Iris pigment epithelial cell (primary cell): Measurements from ENCODE around the gene DNAL1.

Source experiments
- DNase-seq: peaks from one replicate; pipeline ENCODE4 v3.0.0-alpha.2; 2011; ENCODE audit warnings: low read depth

DNAL1 gene

DNA sequence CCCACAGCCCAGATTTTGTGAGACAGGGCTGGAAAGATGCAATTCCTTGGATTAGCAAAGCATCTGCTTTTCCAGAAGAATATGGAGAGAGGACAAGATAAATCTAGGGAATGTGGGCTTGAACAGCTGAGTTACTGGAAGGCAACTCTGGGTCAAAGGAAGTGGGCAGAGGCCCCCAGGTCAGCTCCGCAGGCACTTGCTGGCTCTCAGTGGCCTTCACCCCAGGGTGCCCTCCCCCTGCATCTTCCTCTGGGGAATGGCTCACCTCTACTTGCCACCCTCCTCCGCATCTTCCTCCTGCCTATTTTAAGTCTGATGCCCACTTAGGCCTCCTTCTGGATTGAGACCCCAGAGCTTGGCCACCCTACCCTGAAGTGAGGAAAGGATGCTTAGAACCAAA is 79.9 kb downstream of the DNAL1 start:
- no peak for DNase-seq

DNA sequence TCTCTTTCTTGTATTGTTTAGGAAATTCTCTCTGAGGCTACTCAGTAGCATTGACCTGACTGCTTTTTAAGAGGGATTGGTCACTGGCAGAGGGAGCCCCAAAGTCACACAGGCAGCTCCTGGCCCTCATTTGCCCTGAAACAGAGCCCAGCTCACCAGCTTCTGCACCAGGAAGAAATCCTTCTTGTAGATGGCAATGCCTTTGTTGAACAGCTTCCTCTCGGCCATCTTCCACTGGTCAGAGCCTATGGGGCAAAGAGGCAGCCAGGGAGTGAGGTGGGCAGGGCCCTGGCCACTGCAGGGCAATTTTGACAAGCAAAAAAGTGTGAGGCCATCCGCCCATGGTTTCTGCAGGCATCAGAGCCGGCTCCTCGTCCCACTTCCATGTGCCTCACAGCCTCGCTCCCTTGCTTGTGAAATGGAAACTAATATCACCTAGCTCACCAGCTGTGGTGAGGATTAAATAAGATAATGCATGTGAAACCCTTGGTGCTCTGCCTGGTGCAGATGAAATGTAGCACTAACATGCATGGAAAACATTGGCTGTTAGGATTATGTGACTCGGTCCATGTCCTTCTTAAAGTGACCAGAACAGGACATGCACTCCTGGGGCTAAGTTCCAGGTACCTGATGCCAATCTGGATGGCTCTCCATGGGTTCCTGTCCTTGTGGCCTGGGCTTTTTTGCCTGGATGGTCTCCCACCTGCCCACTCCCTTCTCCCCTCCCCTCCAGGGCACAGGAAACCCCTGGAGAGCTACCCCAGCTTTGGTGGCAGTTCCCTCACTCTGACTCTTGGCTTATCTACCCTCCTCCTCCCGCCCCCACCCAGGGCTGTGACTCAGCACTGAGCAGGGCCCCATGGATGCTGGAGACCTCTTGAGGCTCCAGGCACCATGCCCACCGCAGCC is 80.6 kb downstream of the DNAL1 start:
- DNase-seq: peak; percentile 66

DNA sequence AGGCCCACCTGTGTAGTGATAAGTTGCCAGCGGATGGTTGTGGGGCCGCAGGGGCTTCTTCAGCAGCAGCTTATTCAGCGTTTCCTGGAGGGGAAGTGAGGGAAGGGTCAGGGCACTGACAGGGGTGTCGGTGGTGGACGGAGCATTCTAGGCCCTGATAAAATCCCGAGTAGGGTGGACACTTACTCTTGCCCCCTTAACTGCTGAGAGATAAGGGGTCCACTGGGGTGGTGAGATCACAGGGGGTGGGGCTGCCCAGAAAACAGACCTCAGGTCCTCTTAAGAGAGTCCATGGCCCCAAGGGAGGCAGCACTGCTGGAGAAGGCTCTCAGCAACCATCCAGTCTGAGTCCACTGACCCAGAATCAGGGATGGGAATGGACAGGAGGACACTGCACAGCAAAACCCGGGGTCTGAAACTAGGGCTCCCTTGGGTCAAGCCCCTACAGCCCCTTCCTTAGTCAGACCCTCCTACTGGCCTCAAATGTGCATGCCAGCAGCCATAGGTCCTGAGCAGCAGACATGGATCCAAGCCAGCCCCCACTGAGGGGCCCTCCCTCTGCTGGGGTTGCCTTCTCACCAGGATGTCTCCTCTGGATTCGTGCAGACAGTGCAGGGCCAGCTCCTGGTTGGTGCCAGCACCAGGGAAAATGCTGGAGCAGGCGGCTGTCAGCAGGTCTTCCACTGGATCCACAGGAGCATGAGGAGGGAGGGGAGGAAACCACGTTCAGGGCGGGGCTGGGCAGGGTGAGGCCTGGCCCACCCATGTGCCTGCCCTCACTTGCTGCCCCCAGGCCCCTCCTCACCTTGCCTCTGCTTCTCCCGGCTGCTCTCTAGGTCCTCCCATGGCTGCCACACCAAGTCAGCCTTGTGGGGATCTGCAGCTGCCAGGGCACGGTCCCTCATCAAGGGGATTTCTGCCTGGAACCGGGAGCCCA is 81.5 kb downstream of the DNAL1 start:
- DNase-seq: no peak

DNA sequence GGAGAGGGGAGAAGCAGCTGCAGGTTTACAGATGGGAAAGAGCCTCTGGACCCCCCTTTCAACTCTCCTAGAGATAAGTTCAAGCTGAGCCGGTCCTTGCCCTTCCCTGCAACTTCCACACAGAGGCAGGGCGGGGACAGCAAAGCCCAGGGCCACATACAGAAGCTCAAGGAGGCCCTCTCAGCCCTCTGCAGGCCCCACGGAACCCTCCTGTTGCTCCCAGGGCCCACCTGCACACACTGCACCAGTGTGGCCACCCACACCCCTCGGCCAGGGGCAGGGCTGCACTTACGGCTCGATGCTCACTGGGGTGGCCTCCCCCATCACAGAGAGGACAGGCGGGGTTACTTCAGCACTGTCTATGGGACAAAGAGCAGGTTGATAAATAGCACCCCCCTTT is 82.4 kb downstream of the DNAL1 start:
- DNase-seq: no peak

DNA sequence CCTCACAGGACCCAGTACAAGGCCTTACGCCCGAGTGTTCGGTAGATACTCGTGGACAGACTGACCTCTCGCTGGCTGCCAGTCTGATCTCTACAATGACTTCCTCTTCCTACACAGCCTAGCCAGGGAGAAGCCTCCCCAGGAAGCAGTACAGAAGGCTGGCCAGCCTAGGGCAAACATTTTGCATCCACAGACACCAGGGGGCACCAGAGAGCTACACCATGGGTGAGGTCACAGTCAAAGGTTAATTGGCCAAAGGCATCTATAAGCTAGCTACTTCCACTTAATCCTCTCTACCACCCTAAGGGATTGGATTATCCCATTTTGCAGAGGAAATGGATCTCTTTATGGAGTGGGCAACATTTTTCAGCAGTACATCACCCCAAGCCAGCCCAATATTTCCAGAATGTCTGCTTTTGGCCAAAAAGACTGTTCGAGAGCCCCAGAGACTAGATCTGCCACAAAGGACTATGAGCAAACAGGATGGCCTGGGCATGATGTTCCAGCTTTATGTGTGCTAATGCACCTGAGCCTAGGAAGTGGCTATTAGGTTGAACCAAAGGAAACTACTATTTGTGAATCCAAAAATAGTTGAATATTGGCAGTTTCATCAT is 84.0 kb downstream of the DNAL1 start:
- peak; percentile 59 for DNase-seq

DNA sequence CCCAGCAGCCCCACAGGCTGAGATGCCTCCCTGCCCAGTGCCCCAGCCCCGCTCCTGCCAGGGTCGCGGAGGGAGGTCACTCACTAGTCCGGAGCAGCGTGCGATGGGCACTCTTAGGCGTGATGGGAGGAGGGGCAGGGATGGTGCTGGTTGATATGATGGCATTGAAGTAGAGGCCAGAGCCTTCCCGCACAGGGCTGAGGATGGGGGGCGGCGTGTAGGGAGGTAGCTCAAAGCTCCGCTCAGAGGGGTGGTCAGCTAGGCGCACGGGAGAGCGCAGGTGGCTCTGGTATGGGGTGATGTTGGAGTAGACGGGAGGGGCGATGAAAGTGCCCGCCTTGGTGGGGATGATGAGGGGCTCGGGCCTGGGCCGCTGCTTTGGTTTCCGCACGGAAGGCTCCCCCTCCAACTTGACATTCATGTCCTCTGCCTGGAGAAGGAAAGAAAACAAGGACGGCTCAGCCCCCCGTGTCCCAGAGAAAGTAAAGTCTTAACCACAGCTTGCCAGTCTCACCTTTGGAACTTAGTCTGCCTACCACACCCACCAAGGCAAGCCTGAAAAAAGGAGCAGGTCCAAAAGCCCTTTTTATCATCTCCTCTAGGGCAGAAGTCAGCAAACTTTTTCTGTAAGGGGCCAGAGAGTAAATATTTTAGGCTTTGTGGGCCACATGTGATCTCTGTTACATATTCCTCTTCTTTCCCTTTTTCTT is 84.9 kb downstream of the DNAL1 start:
- no peak for DNase-seq

DNA sequence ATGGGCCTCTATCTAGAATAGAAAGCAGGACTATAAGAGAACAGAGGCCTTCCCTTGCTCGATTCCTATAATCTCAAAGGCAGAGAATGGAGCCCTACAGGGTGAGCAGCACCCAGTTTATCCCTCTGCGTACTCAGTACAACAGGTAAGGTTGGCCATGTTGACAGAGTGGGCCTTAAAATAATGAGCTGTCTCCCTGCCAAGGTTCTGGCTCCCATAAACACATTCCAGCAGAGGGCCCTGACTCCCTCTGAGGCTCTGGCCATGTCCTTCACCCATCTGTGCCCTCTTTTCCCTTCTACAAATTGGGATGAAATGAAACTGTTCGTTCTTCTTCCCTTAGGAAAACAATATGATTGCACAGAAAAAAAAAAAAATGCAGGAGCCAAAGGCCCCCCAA is 86.3 kb downstream of the DNAL1 start:
- no peak for DNase-seq

DNA sequence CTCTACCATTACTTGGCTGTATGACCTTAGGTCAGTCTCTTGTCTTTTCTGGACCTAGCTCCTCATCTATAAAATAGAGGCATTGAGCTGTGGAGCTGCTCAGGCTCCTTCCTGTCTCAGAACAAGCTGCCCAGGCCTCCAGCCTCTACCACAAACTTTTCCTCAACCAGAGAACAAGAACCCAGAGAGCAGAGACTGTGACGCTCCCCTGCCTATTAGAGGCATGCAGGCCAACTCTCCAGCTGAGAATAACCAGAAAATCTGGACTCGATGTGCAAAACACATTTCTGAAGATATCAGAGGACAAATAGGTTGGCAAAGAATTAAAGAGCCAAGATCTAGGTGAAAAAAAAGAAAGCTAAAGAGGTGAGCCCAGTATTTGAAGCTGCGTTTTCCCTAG is 87.2 kb downstream of the DNAL1 start:
- DNase-seq: no peak

DNA sequence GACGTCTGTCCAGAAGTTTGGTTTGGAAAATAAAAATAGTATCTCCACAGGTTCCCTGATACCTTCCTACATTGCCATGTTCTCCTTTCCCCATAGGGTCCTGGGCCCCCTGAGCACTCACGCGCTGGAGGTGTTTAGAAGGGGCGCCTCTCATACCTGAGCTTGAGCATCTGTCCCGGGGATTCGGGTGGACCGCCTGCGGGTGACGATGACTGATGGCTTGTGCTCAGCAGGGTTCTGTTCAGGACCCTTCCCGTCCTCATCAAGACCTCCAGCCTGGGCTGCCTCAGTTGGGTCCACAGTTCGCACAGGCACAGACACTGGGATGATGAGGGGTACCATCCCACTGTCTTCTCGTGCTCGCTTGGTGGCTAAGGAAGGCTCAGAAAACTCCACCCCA is 92.1 kb downstream of the DNAL1 start:
- no peak for DNase-seq

DNA sequence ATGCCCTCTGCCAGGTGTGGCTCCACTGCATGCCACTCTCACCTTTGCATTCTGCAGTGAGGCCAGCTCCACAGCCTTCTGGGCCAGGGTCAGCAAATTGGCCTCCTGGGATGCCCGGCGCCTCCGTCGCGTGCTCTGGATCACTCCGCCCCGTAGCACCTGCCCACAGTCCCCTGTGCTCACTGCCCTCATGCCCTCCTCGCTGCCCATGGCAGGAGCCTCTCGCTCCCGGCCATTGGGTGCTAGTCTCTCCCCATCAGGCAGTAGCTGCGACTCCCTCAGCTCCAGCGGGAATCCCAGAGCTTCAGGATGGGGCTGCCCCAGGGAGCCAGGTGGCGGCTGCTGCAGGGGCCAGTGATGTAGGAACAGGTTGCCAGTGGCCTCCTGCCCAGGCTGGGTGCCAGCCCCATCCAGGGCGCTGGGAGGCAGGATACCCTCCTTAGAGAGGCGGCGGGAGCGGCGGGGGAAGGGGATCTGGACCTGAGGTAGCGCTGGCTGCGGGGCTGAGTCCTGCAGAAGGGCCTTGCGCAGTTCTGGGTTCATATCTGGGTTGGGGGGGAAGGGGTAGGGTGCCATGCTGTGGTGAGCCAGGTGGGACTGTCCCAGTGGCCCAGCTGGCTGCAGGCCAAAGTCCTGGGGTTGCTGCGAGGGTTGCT is 93.9 kb downstream of the DNAL1 start:
- no peak for DNase-seq

DNA sequence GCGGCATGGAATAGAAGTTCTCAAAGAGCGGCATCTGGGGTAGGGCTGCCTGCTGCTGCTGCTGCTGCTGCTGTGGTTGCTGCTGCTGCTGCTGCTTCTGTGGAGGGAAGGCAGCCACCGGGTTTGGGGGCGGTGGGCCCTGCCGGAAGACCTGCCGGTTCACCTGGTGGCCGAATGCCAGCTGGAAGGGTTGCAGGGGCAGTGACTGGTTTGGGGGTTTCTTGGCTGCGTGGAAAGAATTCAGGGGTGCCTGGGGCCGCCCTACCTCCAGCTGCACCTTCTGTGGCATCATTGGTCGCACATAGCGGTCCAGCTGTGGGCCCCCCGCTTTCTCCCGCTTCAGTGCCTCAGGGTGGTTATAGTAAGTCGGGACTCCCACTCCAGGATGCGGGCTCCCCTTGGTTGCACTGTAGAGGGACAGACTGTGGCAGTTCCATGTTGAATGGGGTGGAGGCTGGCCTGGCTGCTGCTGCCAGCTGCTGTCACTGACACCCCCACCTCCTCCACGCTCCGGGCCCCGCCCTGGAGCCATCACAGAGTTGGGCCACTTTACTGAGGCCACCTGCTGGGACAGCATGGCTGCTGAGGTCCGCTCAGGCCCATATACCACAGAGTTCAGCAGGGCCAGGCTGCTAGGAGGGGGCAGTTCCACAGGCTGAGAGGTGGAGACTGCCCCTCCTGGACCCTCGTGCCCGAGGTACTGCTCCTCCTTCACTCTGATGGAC is 94.5 kb downstream of the DNAL1 start:
- no peak for DNase-seq

DNA sequence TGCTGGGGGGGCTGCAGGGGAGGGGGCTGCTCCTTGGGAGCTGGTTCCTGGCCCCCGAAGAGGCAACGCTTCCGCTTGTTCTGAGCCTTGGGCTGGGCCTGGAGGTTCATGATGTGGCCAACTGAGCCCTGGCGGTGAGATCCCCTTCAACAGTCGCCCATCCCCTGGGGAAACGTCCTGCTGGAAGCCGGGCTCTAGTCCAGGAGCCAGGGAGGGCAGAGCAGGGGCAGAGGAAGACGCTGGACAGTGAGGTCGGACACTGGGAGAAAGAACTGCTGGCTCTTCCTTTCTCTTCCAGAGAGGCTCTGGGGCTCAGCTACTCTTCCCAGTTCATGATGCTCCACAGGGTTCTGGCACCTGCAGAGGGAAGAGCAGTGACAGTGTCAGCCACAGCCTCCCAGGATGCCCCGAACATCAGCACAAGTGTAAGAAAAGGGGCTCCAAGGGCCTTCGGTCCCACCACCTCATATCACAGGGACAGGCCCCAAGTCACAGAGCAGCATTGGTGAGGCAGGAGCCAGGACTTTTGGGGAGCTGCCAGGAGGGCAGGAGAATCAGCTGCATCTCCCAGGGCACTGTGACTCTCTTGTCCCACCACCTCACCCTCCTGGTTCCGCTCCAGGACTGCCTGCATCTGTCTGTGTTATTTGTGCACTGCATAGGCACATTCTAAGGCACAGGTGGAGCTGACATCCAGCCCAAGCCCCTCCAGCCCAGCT is 95.3 kb downstream of the DNAL1 start:
- DNase-seq: no peak

DNA sequence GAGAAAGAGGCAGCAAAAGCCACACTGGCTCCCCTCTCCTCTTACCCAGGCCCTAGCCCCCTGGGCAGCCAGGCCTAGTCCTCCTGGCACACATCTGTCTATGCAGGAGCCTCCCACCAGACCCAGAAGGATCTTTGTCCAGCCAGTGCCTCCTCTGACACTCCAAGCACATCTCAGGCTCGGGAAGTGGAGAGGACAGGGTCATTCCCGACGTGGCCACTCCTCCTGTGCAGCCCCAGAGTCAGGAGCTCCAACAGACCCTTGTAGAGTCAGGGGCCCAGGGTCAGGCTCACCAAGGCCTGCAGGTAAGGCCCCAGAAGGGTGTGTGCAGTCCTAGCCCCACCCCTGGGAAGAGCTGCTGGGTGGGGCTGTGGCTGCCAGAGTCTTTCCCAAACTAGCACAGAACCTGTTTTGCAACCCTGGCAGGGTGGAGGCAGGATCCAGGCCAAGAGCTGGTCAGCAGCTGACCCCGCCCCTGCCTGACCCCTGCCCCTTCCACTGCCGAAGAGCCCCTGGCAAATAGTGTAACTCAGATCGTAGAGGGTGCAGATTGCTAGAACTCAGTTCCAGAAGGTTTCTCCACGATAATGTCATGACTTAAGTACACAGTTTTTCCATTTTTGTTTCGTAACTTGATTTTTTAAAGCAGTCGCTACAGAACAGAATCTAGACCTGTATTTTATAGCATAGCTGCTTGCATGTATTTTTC is 96.0 kb downstream of the DNAL1 start:
- DNase-seq: peak; percentile 42

DNA sequence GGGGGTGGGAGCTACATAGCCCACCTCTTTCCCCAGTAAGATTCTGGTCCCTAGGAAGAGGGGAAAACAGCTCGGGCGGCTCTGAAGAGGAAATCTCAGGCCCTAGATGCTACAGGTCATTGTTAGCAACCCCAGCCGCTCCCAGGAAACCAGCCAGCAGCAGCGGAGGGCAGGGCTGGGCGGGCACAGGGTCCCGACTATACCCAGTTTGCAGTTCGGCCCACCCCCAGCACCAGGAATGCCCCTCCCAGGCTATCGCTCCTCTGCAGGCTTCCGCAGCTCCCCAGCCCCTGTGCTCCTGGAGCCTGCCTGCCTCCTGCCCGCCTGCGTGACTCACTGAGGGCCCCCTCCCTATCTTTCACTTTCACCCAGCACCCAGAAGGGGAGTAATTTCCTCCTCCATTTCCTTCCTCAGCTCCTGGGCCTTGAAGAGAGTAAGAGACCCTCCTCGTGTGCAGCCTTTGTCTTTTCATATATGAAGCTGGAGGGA is 96.6 kb downstream of the DNAL1 start:
- DNase-seq: peak; percentile 73

DNA sequence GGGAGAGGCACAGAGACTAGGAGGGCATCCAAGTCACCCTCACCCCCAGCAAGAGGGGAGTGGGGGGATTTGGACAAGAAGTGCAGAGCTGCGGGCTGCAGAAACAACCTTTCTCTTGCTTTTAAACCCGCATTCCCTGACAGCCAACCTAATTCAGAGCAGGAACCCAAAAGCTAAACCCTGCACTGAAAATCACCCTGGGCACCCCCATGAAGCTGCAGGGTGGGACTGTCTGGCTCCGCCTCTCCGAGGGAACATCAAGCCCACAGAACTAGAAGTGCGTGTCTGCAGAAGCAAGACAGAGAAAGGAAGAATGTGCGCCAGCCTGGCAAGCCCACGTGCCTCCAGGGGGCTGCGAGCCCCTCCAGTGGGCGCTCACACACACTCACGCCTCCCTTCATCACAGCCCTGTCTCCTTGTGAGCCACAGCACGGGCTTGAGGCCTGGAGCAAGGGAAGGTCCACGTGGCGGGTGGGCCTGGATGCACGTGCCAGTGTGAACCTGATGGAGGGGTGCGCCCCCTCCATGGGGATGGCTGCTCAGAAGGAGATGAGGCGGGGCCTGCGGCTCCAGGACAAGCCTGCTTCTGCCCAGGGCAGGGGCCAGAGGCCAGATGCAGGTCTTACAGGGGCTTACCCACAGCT is 97.2 kb downstream of the DNAL1 start:
- DNase-seq: no peak

DNA sequence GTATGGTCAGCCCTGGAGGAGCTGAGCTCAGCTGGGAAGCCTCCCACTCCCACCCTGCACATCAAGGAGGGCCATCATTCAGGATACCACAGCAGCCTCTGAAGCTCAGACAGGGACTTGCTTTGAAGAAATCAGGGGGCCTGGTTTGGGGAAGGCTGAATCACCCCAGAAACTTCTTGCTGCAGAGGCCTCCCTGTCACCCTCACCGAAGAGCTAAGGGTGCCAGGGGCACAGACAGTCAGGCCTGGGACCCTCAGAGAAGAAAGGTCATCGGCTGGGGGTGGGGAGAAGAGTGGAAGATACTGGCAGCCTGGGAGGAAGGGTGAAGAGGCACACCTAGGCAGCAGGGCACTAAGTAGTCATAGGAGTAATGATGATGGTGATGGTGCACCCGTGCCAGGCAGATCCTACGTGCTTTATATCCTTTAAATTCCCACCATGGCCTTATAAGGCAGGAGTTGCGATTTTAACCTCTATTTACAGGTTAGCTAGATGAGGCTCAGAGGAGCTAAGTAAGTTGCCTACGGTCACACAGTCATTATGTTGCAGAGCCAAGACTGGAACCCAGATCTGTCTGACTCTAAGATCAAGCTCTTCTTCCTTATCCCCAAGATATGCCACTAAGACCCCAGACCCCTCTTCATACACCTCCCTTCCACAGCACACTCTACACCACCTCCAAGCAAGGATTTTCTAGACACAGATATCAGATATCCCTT is 97.9 kb downstream of the DNAL1 start:
- DNase-seq: no peak

DNA sequence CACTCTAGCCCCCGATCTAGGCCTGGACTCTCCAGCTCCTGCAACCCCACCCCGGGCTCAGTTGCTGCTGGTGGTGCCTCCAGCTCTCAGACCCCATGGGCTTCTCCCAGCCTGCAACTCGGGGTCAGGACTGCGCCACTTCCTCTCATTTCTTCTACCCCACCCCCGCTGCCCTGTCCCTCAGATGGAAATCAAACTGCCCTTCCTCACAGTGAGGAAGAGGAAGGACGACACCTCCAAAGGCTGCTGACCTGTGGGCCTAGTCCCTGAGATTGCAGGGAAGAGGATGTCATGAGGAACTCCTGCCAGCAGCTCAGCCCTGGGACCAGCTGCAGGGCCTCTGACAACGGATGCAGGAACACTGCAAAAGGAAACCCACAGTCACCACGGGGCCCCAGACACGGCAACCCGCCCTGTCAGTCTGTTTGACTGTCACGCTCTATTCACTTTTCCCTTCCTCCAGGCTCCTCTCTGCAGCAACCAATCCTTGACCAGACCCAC is 98.7 kb downstream of the DNAL1 start:
- DNase-seq: no peak
